AG09309 (cell line): ENCODE measurements around the gene TM2D3.
A peak's percentile ranks its signal among the peaks of the same experiment; 100 is the strongest.

ENCODE experiments used
- DNase-seq: peaks from one replicate; pipeline ENCODE4 v3.0.0-alpha.2; 2010; ENCODE audit warnings: low read depth
- H3K4me3 ChIP-seq: 2 replicates; pipeline ENCODE4 v1.5.1; 2011; ENCODE audit warnings: mild to moderate bottlenecking, low read depth, low read length, moderate library complexity; ENCODE audit not compliant: control insufficient read depth
- CTCF ChIP-seq: IDR thresholded peaks from 2 replicates; pipeline ENCODE4 v1.5.1; 2011; ENCODE audit warnings: mild to moderate bottlenecking, low read depth, low read length, inconsistent platforms; ENCODE audit not compliant: insufficient read depth, control insufficient read depth; ENCODE audit errors: missing control alignments

Gene TM2D3

DNA sequence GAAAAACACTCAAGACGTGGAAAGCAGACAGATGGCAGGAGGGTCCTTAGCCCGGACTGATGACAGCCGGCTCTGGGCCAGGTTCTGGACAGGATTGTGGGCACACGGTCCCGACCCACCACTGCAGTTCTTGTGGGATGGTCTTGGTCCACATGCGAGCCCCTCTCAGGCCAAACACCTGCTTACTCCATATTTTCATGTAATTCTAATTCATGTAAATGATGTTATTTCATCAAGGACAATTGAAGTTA lies 32.6 kb downstream of the TM2D3 start:
- no peak for DNase-seq
- no peak overlapping the region for H3K4me3 ChIP-seq
- no peak for TF ChIP-seq CTCF

DNA sequence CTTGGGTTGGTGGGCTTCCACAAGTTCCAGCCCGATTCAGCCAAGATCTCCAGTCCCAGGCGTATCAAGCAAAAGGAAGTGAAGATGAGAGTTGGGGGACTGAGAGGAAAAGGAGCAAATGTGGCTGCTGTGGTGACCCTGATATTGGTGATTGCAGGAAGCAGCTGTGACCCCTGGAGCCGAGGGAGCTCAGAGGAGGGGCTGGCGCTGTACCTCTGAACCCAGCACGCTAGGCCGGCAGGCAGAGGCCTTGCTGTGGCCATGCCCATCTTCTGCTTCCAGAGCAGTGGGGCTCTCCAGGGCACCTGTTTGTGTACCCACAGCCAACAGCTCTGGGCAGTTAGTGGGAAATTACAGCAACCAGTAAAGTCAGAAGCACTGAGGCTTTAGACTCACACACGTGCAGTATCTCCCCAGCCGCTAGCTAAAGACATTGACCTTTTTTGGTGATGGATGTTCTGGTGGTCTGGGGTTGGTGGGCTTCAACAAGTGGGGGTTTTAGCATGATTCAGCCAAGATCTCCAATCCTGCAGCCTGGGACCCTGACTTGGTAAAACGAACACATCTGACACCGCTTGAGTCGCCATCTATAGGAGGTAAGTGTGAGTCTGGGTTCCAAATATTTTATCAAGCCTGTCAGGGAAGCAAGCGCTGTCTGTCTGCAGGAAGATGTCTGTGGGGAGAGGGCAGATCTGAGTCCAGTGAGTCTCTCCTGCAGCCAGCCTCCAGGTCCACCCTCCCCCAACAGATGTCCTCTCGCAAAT lies 33.1 kb downstream of the TM2D3 start:
- no peak for DNase-seq
- TF ChIP-seq CTCF = no peak
- no peak overlapping the region for H3K4me3 ChIP-seq

DNA sequence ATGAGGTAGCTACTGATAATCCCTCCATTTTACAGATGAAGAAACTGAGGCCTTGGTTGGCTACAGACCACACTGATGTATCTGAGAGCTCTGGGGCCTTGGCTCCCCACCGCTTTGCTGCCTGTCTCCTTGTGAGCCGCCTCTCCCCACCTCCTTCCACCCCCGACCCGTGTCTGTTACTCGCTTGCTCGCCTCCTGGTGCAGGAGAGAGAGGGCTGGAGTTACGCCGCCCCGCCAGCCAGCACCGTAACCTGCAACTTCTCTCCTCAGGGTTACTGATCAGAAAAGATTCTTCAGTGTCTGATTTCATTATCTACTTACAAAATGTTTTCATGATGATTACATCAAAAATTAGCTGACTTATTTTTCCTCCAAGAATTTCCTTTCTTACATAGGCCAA lies 34.1 kb downstream of the TM2D3 start:
- no peak overlapping the region for H3K4me3 ChIP-seq
- no peak for TF ChIP-seq CTCF
- DNase-seq = no peak

GRCh38 chr15:101617390-101617965 lies 34.7 kb downstream of the TM2D3 start:
- no peak for TF ChIP-seq CTCF
- no peak for DNase-seq
- no peak overlapping the region for H3K4me3 ChIP-seq

GRCh38 chr15:101615986-101616848 lies 36.0 kb downstream of the TM2D3 start:
- no peak for TF ChIP-seq CTCF
- peak overlapping the region; percentile 16 for H3K4me3 ChIP-seq
- DNase-seq = peak; percentile 52

- no peak overlapping the region for H3K4me3 ChIP-seq
These were observed 36.7 kb downstream of the TM2D3 start for GRCh38 chr15:101615414-101615985.

More at GRCh38 chr15:101615414-101615985, 36.7 kb downstream of the TM2D3 start:
- DNase-seq = peak; percentile 17
- no peak for TF ChIP-seq CTCF
